Activated T-helper 1 cell treated with anti-CD3 and anti-CD28 coated beads, Interleukin-12 subunit alpha, Interleukin-12 subunit beta, Interleukin-2, Interleukin-4 antibody, amounts not matched to agents 30 ng/mL and 10 ng/mL and 1 ng/mL, durations not matched to agents 14 hours and 24 hours and 36 hours (primary cell): ENCODE results near the gene NTN3. TPM values are rescaled to one million over a fixed set of nuclear protein-coding genes. Genes with fewer than 3 reads are reported as not detected.
A peak's percentile ranks its signal among the peaks of the same experiment; 100 is the strongest.

ENCODE experiments used
- DNase-seq: peaks from one replicate; pipeline ENCODE4 v3.0.0; 2021; ENCODE audit warnings: low spot score
- H3K27ac Mint-ChIP-seq: one replicate; pipeline ENCODE4 v1.8.0; 2021; ENCODE audit warnings: mild to moderate bottlenecking, mixed read lengths
- H3K27me3 Mint-ChIP-seq: one replicate; pipeline ENCODE4 v1.8.0; 2022; ENCODE audit warnings: mild to moderate bottlenecking, moderate library complexity, mixed read lengths; ENCODE audit not compliant: insufficient read depth
- H3K36me3 Mint-ChIP-seq: one replicate; pipeline ENCODE4 v1.8.0; 2021; ENCODE audit warnings: low read depth, mixed read lengths
- H3K4me1 Mint-ChIP-seq: one replicate; pipeline ENCODE4 v1.8.0; 2021; ENCODE audit warnings: low read depth, mixed read lengths
- H3K4me3 Mint-ChIP-seq: one replicate; pipeline ENCODE4 v1.8.0; 2021; ENCODE audit warnings: mild to moderate bottlenecking, moderate library complexity, mixed read lengths
- H3K9me3 Mint-ChIP-seq: one replicate; pipeline ENCODE4 v1.8.0; 2021; ENCODE audit warnings: mixed read lengths
- intact Hi-C: fragments of 100-400 bp; cut with micrococcal nuclease; formaldehyde crosslinking; loops from one replicate; pipeline ENCODE4 v1.15.1; 2024
- total RNA-seq: library from RNA; stranded (reverse); gene quantifications from 2 replicates; pipeline ENCODE4 v1.2.3, GENCODE V29; 2022

NTN3 gene
- total RNA-seq, 1 donor from 2014 or later: not detected

GRCh38 chr16:2471653-2472487 lies 773 bp downstream of the NTN3 start:
- Mint-ChIP-seq H3K27me3 (peaks cover 26% of the 10 kb centered on the region), H3K36me3 (no peaks in the 10 kb centered on the region), H3K4me1 (peaks cover 4% of the 10 kb centered on the region), H3K4me3 (no peak overlapping the region), H3K27ac (no peak overlapping the region), H3K9me3 (no peaks in the 10 kb centered on the region)
- intact Hi-C loops: no loop called here
- DNase-seq: no peak

- no peak for DNase-seq
- no peak overlapping the region for H3K4me3 Mint-ChIP-seq
- no peaks in the 10 kb centered on the region for H3K9me3 Mint-ChIP-seq
- H3K36me3 Mint-ChIP-seq: no peaks in the 10 kb centered on the region
- intact Hi-C loops: no loop called here
- H3K4me1 Mint-ChIP-seq: peaks cover 4% of the 10 kb centered on the region
- peaks cover 25% of the 10 kb centered on the region for H3K27me3 Mint-ChIP-seq
- no peak overlapping the region for H3K27ac Mint-ChIP-seq
Observed at GRCh38 chr16:2472488-2472864, 1.4 kb downstream of the NTN3 start.

- Mint-ChIP-seq H3K9me3 (no peaks in the 10 kb centered on the region), H3K27ac (peak overlapping the region; percentile 61), H3K4me3 (peak overlapping the region; percentile 72), H3K27me3 (peaks cover 25% of the 10 kb centered on the region), H3K4me1 (peaks cover 4% of the 10 kb centered on the region), H3K36me3 (no peaks in the 10 kb centered on the region)
- no peak for DNase-seq
- intact Hi-C loops: no loop called here
Observed at GRCh38 chr16:2472885-2473445, 1.9 kb downstream of the NTN3 start.

GRCh38 chr16:2473446-2473926 lies 2.4 kb downstream of the NTN3 start:
- peak overlapping the region; percentile 61 for H3K27ac Mint-ChIP-seq

GRCh38 chr16:2473999-2474876 lies 3.1 kb downstream of the NTN3 start:
- Mint-ChIP-seq H3K4me3 (peak overlapping the region; percentile 74), H3K9me3 (no peaks in the 10 kb centered on the region), H3K27ac (peak overlapping the region; percentile 34), H3K27me3 (peaks cover 25% of the 10 kb centered on the region), H3K36me3 (no peaks in the 10 kb centered on the region), H3K4me1 (peaks cover 4% of the 10 kb centered on the region)
- peak; percentile 44 for DNase-seq
- intact Hi-C loops: loop anchor here (2.0 kb wide), 2 partner anchors 39 to 59 kb away; partner anchors contain the start of gene ATP6V0C

More at GRCh38 chr16:2473446-2473926, 2.4 kb downstream of the NTN3 start:
- Mint-ChIP-seq H3K27me3 (peaks cover 24% of the 10 kb centered on the region), H3K4me1 (peaks cover 4% of the 10 kb centered on the region), H3K4me3 (peak overlapping the region; percentile 72), H3K36me3 (no peaks in the 10 kb centered on the region), H3K9me3 (no peaks in the 10 kb centered on the region)
- intact Hi-C loops: no loop called here
- DNase-seq: no peak

- peak; percentile 79 for DNase-seq
- peaks cover 4% of the 10 kb centered on the region for H3K4me1 Mint-ChIP-seq
- H3K27me3 Mint-ChIP-seq: peaks cover 20% of the 10 kb centered on the region
- peak within 1 kb of the TSS; percentile 34 for H3K27ac Mint-ChIP-seq
- H3K9me3 Mint-ChIP-seq: no peaks in the 10 kb centered on the region
- peak within 1 kb of the TSS; percentile 74 for H3K4me3 Mint-ChIP-seq
- no peaks in the 10 kb centered on the region for H3K36me3 Mint-ChIP-seq
- intact Hi-C loops: loop anchor here (1.0 to 2.0 kb wide), 5 partner anchors 12 to 58 kb away; partner anchors contain the start of genes ATP6V0C, CCNF and TEDC2
Observed at GRCh38 chr16:2474877-2475412, 3.8 kb downstream of the NTN3 start, which contains the start of gene TBC1D24. Gene TBC1D24, plus strand, starts transcription at chr16:2475127. Its CDS starts 21,022 bp downstream, at chr16:2496149.

- H3K9me3 Mint-ChIP-seq: no peaks in the 10 kb centered on the region
- peaks cover 4% of the 10 kb centered on the region for H3K4me1 Mint-ChIP-seq
- intact Hi-C loops: loop anchor here (1.0 to 2.0 kb wide), 5 partner anchors 12 to 57 kb away; partner anchors contain the start of genes ATP6V0C, CCNF and TEDC2
- H3K27me3 Mint-ChIP-seq: peaks cover 14% of the 10 kb centered on the region
- peak overlapping the region; percentile 68 for H3K4me3 Mint-ChIP-seq
- DNase-seq: no peak
- no peak overlapping the region for H3K27ac Mint-ChIP-seq
- H3K36me3 Mint-ChIP-seq: no peaks in the 10 kb centered on the region
Observed at GRCh38 chr16:2475413-2476344, 4.6 kb downstream of the NTN3 start.

- H3K27me3 Mint-ChIP-seq: peaks cover 13% of the 10 kb centered on the region
Observed at GRCh38 chr16:2476345-2476720, 5.2 kb downstream of the NTN3 start.

GRCh38 chr16:2476741-2477140 lies 5.6 kb downstream of the NTN3 start:
- H3K9me3 Mint-ChIP-seq: no peaks in the 10 kb centered on the region
- H3K27ac Mint-ChIP-seq: no peak overlapping the region
- intact Hi-C loops: no loop called here

More at GRCh38 chr16:2476345-2476720, 5.2 kb downstream of the NTN3 start:
- H3K36me3 Mint-ChIP-seq: no peaks in the 10 kb centered on the region
- H3K27ac Mint-ChIP-seq: no peak overlapping the region
- H3K4me1 Mint-ChIP-seq: peaks cover 4% of the 10 kb centered on the region
- H3K4me3 Mint-ChIP-seq: peak overlapping the region; percentile 68
- no peak for DNase-seq
- intact Hi-C loops: no loop called here
- H3K9me3 Mint-ChIP-seq: no peaks in the 10 kb centered on the region

GRCh38 chr16:2477327-2477726 lies 6.2 kb downstream of the NTN3 start:
- no peak for DNase-seq
- intact Hi-C loops: no loop called here
- no peak overlapping the region for H3K27ac Mint-ChIP-seq
- no peaks in the 10 kb centered on the region for H3K9me3 Mint-ChIP-seq
- no peaks in the 10 kb centered on the region for H3K36me3 Mint-ChIP-seq
- no peak overlapping the region for H3K4me3 Mint-ChIP-seq
- peaks cover 13% of the 10 kb centered on the region for H3K27me3 Mint-ChIP-seq
- H3K4me1 Mint-ChIP-seq: peaks cover 4% of the 10 kb centered on the region

More at GRCh38 chr16:2476741-2477140, 5.6 kb downstream of the NTN3 start:
- Mint-ChIP-seq H3K4me1 (peaks cover 4% of the 10 kb centered on the region), H3K27me3 (peaks cover 13% of the 10 kb centered on the region), H3K36me3 (no peaks in the 10 kb centered on the region), H3K4me3 (peak overlapping the region; percentile 68)
- no peak for DNase-seq

- Mint-ChIP-seq H3K4me3 (no peak overlapping the region), H3K27ac (no peak overlapping the region), H3K9me3 (no peaks in the 10 kb centered on the region), H3K27me3 (peaks cover 9% of the 10 kb centered on the region), H3K36me3 (no peaks in the 10 kb centered on the region), H3K4me1 (peaks cover under 1% of the 10 kb centered on the region)
- DNase-seq: no peak
- intact Hi-C loops: no loop called here
Observed at GRCh38 chr16:2478279-2478678, 7.2 kb downstream of the NTN3 start.
